ENCODE results near the gene PPP6R1. TPM values are rescaled to one million over a fixed set of nuclear protein-coding genes. Genes with fewer than 3 reads are reported as not detected.

PPP6R1 gene
- total RNA-seq, 1 experiment from 2014 or later, result 79.7 TPM

DNA sequence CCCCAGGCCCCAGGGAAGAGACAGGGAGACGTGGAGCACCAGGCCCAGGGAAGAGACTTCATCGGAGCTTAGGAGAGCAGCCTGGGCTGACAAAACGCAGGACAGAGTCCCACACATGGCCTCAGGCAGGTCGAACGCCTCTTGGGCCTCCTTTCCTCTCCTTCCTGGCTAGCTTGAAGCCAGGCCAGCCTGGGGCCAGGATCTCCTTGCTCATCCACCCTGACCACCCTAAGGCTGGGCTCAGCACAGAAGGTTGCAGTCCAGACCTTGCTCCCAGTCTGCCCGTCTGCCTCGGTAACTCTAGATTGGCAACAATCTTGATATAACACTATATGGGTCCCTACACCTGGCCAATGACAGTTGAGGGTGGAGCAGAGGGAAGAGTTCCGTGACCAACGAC is 10.1 kb downstream of the PPP6R1 start:
- H2BK5ac ChIP-seq (ENCODE audit: insufficient read length, low read length), result no peak overlapping the region
- H3K56ac ChIP-seq (ENCODE audit: insufficient read length, low read depth, low read length), result no peak overlapping the region
- no peaks in the 10 kb centered on the region; the same call in 1 of the 2 replicates for H3K27me3 Mint-ChIP-seq (ENCODE audit: low read depth)
- H2AFZ ChIP-seq (ENCODE audit: low read length), result no peak overlapping the region
- H4K91ac ChIP-seq (ENCODE audit: insufficient read length, low read depth, low read length), result no peak overlapping the region
- peaks cover 2% of the 10 kb centered on the region for H3K79me1 ChIP-seq (ENCODE audit: insufficient read depth, low read depth, low read length, poor library complexity, severe bottlenecking)
- H3K36me3 Mint-ChIP-seq (ENCODE audit: insufficient read depth in 1 of 3, low read depth in 3 of 3), result peaks cover 5 to 31% (median 27%) of the 10 kb centered on the region in 3 experiments; a peak in 6 of 7 replicates
- H3K27ac Mint-ChIP-seq, result peak overlapping the region in 2 of 3 experiments; percentile 75 to 88; a peak in 5 of 7 replicates
- no peaks in the 10 kb centered on the region for H3K9me3 ChIP-seq (ENCODE audit: control insufficient read depth, low read depth, low read length)
- DNase-seq, result no peak
- WGBS (ENCODE audit: extremely low coverage, insufficient read length, low lambda C conversion rate), result no CpG with 5 or more reads among the region's 9 CpGs
- H3K9ac ChIP-seq (ENCODE audit: extremely low read depth, insufficient read length, low read length), result no peak overlapping the region
- H3K4me1 Mint-ChIP-seq, result peaks cover 4 to 8% of the 10 kb centered on the region in 2 experiments; a peak in 2 of 4 replicates
- H2BK120ac ChIP-seq (ENCODE audit: low read depth, low read length, poor library complexity, severe bottlenecking), result no peak overlapping the region
- no peaks in the 10 kb centered on the region for H3K4me1 ChIP-seq (ENCODE audit: insufficient read depth, low read length)
- H3K23ac ChIP-seq (ENCODE audit: insufficient read length, low read depth, low read length), result no peak overlapping the region
- H3K4me3 Mint-ChIP-seq, result no peak overlapping the region; a peak in 1 of 5 replicates
- H3K27ac ChIP-seq (ENCODE audit: insufficient read length, low read depth, low read length), result no peak overlapping the region
- H3K18ac ChIP-seq (ENCODE audit: insufficient read length, low read depth, low read length), result no peak overlapping the region
- H3K4ac ChIP-seq (ENCODE audit: low read depth, low read length), result no peak overlapping the region
- H3K79me2 ChIP-seq (ENCODE audit: insufficient read depth, low read length), result peaks cover 19% of the 10 kb centered on the region; the same call in 1 of the 2 replicates
- no peaks in the 10 kb centered on the region for H3K27me3 ChIP-seq (ENCODE audit: insufficient read depth, low read length)
- no peak overlapping the region for H3K4me2 ChIP-seq (ENCODE audit: insufficient read depth, insufficient read length, low read length)
- no peak overlapping the region; the same call in 1 of the 2 replicates for H3K14ac ChIP-seq (ENCODE audit: insufficient read depth, low read length)
- no peak for TF ChIP-seq CTCF (conservative IDR thresholded peaks at IDR 0.05)
- H4K8ac ChIP-seq (replicated peaks; ENCODE audit: insufficient read length, low read depth, low read length), result no peak overlapping the region
- no peak overlapping the region for H4K5ac ChIP-seq (ENCODE audit: insufficient read length, low read depth, low read length)
- H3T11ph ChIP-seq (ENCODE audit: low read length), result no peak overlapping the region
- no peaks in the 10 kb centered on the region for H3K23me2 ChIP-seq (ENCODE audit: insufficient read length, low read depth, low read length, poor library complexity, severe bottlenecking)
- no peak overlapping the region for H2AK5ac ChIP-seq (ENCODE audit: insufficient read length, low read length)
- H2BK12ac ChIP-seq (ENCODE audit: insufficient read length, low read depth, low read length), result no peak overlapping the region
- H2BK15ac ChIP-seq (ENCODE audit: low read depth, low read length), result no peak overlapping the region
- H2BK20ac ChIP-seq (ENCODE audit: low read depth, low read length, poor library complexity, severe bottlenecking), result no peak overlapping the region
- H4K20me1 ChIP-seq (ENCODE audit: control insufficient read depth, insufficient read depth, insufficient read length), result no peaks in the 10 kb centered on the region
- H3K9me3 Mint-ChIP-seq, result no peaks in the 10 kb centered on the region

Data from H9 (cell line).